D721Med (cell line): Measurements from ENCODE around the gene EIF2D.

Source experiments
- DNase-seq: peaks from one replicate; pipeline ENCODE4 v3.0.0; 2011; ENCODE audit warnings: low spot score; ENCODE audit not compliant: insufficient read length
- FAIRE-seq: peaks from 2 replicates; lab custom pipeline; 2011; peaks lifted over from hg19 to GRCh38; lab: Jason Lieb, UNC
- CTCF ChIP-seq: IDR thresholded peaks from 2 replicates; pipeline ENCODE4 v1.5.1; 2012; ENCODE audit warnings: mild to moderate bottlenecking, control low read depth; ENCODE audit not compliant: insufficient read depth; ENCODE audit errors: missing control alignments

The EIF2D gene

GRCh38 chr1:206593351-206593925 is 18.8 kb downstream of the EIF2D start:
- no peak for TF ChIP-seq CTCF

GRCh38 chr1:206591696-206592095 is 20.6 kb downstream of the EIF2D start:
- FAIRE-seq = no peak
- no peak for DNase-seq
- TF ChIP-seq CTCF = no peak

More at GRCh38 chr1:206593351-206593925, 18.8 kb downstream of the EIF2D start:
- FAIRE-seq (no peak), DNase-seq (no peak)

GRCh38 chr1:206591226-206591625 is 21.0 kb downstream of the EIF2D start:
- FAIRE-seq = no peak
- no peak for DNase-seq
- TF ChIP-seq CTCF = no peak

DNA sequence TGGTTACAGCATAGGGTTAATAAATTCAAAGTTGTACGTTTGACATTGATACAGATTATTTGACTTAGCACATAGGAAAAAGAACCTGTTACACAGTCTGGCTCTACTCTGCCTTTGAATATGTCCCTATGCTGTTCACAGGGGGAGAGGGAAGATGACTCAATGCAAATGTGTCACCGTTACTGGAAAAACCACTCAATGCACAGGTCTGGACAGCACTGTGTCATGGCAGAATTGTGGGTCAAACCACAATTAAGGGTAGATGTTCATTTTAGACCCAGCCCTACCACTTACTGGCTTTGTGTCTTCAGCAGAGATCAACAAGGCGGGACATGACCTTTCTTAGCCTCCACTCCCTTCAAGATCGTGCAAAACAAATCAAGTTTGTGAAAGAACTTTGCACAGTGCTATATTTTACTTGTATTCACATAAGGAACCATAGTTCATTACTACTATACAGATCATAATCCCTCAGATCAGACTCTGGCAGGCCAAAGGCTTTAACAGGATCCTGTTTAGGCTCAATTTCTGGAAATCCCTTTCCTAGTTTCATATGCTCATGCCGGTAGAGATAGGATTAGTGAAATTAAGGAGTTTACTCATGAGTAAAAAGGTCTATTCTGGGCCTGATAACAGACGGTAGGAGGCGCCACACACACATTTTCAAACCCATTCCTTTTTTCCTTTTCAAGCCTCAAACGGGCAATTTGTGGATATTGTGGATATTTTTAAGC is 22.1 kb downstream of the EIF2D start:
- DNase-seq (no peak), FAIRE-seq (no peak)
- peak; percentile 40 for TF ChIP-seq CTCF

DNA sequence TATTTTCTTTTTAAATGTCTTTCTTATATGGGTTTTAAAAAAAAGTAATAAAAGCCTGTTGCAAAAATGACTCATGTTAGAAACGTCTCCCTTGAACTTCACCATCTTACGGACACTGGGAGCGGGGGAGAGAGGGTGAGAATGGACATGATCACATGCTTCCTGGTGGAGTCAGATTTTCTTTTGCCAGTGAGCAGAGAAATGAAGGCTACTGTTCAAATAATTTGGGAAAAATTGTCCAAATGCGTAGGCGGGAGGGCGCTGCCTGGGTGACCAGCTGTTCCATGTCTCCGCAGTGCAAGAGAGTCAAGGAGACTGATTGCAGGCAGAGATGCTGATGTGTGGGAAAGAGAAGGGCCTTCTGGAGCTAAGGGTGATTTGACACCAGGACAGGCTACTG is 23.1 kb downstream of the EIF2D start:
- FAIRE-seq (no peak), DNase-seq (no peak)
- TF ChIP-seq CTCF = no peak

DNA sequence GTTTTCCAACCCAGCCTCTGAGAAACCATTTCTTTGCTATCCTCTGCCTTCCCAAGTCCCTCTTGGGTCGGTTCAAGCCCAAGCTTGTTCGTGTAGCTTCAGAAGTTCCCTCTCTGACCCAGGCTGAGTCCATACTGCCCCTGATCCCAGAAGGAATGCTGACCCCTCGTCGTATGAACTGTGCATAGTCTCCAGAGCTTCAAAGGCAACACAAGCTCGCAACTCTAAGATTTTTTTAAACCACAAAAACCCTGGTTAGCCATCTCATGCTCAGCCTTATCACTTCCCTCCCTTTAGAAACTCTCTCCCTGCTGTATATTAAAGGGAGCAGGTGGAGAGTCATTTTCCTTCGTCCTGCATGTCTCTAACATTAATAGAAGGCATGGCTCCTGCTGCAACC is 23.8 kb downstream of the EIF2D start:
- FAIRE-seq = no peak
- TF ChIP-seq CTCF = no peak
- DNase-seq = no peak

DNA sequence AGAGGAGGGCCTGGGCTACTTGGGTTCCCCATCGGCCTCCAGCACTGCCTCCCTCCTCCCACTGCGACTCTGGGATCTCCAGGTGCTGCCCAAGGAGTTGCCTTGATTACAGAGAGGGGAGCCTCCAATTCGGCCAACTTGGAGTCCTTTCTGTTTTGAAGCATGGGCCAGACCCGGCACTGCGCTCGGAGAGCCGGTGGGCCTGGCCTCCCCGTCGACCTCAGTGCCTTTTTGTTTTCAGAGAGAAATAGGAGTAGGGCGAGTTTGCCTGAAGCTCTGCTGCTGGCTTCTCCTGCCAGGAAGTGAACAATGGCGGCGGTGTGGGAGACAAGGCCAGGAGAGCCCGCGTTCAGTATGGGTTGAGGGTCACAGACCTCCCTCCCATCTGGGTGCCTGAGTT is 24.4 kb downstream of the EIF2D start:
- TF ChIP-seq CTCF = no peak
- no peak for FAIRE-seq

More for the DNA sequence above, 24.4 kb downstream of the EIF2D start:
- DNase-seq = no peak
